PC-3 (cell line): Measurements from ENCODE around the gene NSUN3.

Experiments used
- EZH2 ChIP-seq: fragments of 300-600 bp; sonication (generic); IDR thresholded peaks from one replicate; pipeline ENCODE4 v1.6.1; 2017; ENCODE audit warnings: antibody characterized with exemption, mild to moderate bottlenecking, low read length; ENCODE audit not compliant: unreplicated experiment
- TF ChIP-seq, protein P1 (sequence below): fragments of 300-600 bp; sonication (generic); conservative IDR thresholded peaks from 2 replicates; pipeline ENCODE4 v1.5.1; 2017; ENCODE audit warnings: antibody characterized with exemption, low read depth, mild to moderate bottlenecking, low read length

DNA sequence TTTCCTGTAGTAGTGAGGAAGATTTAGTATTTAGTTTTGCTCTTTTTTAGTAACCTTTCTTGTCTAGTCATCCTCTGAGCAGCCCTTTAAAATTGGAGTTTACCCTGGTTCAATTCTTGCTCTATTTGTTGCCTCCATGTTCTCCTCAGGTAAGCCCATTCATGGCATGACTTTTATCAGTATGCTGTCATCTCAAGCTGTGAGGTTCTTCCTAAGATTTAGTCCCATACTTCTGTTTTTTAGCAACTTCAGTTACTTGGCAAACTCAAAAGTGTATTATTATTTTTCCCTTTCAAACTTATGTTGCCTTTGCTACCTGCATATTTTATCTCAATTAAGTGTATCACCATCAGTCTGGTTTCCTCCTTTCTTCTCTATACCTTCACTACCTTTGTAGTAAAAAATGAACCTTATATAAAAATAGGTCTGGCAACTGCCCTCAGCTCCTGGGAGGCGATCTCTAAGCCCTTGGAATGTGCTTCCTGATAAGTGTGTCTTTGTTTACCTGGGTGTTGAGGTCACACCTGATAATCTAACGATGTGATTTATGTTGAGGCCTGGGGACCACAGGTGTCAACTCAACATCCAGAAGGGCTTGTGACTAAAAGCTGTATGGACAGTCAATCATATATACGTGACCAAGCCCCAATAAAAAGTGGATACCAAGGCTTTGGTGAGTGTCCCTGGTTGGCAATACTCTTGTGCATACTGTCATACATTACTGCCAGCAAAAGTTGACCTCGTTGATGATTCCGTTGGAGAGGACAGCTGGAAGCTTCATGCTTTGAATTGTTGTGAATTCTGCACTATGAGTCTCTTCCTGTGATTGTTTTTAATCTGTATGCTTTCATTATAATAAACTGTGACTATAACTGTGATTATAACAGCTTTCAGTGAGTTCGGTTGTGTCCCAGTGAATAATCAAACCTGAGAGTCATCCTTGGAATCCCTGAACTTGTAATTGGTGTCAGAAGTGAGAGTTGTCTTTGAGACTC lies 3.9 kb downstream of the NSUN3 start:
- TF ChIP-seq, protein P1, sequence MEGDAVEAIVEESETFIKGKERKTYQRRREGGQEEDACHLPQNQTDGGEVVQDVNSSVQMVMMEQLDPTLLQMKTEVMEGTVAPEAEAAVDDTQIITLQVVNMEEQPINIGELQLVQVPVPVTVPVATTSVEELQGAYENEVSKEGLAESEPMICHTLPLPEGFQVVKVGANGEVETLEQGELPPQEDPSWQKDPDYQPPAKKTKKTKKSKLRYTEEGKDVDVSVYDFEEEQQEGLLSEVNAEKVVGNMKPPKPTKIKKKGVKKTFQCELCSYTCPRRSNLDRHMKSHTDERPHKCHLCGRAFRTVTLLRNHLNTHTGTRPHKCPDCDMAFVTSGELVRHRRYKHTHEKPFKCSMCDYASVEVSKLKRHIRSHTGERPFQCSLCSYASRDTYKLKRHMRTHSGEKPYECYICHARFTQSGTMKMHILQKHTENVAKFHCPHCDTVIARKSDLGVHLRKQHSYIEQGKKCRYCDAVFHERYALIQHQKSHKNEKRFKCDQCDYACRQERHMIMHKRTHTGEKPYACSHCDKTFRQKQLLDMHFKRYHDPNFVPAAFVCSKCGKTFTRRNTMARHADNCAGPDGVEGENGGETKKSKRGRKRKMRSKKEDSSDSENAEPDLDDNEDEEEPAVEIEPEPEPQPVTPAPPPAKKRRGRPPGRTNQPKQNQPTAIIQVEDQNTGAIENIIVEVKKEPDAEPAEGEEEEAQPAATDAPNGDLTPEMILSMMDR = no peak
- TF ChIP-seq EZH2 = no peak
